Measurements from ENCODE around the gene WDR62.
"Not testable (repeated sequence)": the region's sequence is repeated elsewhere in the genome, so short reads cannot be mapped to it uniquely, and the experiment has no call there.

- not testable (repeated sequence) for TF ChIP-seq CTCF (IDR thresholded peaks at IDR 0.05); TCF7L2 (IDR thresholded peaks at IDR 0.05; ENCODE audit: low read depth, low read length)
These were observed 76.5 kb downstream of the WDR62 start for GRCh38 chr19:36131221-36131620.
